ENCODE results near the gene TRPM3. TPM values are rescaled to one million over a fixed set of nuclear protein-coding genes. Genes with fewer than 3 reads are reported as not detected.
"Not testable (repeated sequence)": the region's sequence is repeated elsewhere in the genome, so short reads cannot be mapped to it uniquely, and the experiment has no call there.

The TRPM3 gene
- polyA plus RNA-seq, 12 donors: 0.16 to 2.0 (median 0.36) TPM; not detected in 2

GRCh38 chr9:70765946-70766345 is 355.5 kb downstream of the TRPM3 start:
- no peak for DNase-seq

GRCh38 chr9:70761139-70761670 is 360.2 kb downstream of the TRPM3 start:
- no peak for DNase-seq

DNA sequence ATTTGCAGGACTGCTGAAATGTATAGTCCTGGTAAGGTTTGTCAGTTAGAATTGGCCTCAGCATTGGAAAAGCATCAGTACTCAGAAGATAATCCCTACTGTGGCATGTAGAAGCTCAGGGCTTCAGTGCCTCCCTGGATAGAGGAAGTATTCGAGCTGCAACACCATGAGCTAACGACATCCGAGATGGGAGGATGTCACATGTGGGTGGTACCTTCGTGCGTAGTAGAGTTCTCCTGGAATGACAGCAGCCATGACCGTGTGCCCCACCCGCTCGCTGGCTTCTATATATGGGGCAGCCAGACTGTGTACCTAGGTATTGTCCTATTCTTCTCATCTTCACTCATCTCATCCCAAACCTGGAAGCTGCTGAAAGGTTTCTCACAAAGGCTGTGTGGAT is 361.2 kb downstream of the TRPM3 start:
- no peak for DNase-seq

DNA sequence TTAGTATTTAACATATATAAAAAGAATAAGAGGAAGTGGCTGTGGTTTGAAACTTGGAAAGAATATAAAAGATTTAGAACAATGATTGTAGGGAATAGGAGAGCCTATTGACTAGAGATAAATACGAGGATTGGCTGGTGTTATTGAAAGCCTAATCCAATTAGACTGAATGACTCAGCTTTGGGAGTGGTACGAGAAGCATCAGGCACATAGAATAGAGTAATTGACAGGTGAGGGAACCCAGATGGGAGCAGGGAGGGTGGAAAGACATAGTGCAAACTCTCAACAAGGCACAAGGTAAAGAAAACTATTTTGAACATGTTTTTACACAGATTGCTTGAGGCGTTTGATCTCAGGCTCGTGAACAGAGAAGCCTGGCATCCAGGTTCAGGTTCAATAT is 368.1 kb downstream of the TRPM3 start:
- no peak for DNase-seq

DNA sequence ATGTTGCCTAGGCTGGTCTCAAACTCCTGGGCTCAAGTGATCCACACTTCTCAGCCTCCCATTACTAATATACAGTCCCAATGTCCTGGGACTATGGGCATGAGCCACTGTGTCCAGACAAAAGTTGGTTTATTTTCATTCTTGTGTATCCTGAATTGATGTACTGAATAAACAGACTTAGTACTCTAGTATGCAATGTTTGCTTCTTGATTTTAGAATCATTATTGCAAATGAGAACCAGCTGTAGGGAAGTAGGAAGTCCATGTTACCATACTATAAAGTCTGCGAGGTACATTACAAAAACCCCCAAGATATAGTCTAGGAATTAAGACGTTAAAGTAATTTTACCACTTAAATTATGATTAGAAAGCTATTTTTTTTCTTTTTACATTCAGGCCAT is 372.4 kb downstream of the TRPM3 start:
- no peak for DNase-seq

- no peak for DNase-seq
These were observed 374.1 kb downstream of the TRPM3 start for GRCh38 chr9:70747261-70747718.

DNA sequence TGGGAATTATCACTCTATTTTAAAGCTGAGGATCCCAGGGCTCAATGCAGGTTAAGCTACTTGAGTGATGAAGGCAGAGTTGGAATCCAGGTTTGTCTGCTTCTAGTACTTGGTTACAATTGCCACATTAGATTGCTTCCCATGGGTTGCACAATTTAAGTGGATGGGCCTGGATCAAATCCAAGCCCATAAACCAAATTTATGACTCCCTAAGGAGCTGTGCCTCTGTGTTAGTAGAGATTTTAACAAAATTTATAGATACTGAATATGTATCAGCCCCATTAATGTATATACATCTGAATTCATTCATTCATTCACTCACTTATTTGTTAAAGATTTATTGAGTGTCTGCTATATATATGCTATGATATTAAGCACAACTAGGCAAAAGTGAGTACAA is 374.7 kb downstream of the TRPM3 start:
- no peak for DNase-seq

DNA sequence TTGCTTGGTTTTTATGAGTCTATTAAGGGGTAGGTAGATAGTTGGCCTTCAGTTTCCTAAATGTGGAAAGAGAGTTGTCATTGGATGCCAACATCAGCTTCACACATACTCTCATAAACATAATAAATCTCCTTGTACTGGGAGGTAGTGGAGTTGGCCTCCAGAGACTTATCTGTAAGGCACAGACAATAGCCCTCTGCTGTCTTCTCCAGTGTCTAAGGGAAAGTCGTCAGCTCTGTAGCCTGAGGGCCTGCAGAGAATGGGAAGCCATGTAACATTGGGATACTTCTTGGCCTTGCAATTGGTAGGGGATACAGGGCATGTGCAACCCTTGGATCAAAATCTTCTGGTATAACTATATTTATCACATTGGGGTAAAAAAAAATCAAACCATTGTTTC is 375.1 kb downstream of the TRPM3 start:
- DNase-seq: no peak

DNA sequence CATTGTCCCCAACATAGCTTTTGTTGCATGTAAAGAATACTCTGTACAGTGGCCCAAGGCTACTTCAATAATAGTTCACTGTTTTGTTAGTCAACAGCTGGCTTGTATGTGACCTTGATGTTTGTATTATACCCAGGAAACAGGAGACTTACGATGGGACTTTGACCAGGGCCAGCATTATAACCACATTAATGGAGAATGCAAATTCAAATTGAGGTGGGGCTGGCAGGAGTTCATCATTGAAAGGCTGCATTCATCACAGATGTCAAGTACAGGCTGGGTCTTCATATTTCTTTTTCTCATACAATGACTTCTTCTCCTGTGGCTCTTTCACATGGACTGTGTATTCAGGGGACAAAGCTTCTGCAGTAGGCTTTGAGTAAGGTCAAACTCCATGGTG is 396.6 kb downstream of the TRPM3 start:
- DNase-seq: not testable (repeated sequence)

GRCh38 chr9:70724025-70724424 is 397.4 kb downstream of the TRPM3 start:
- not testable (repeated sequence) for DNase-seq

- not testable (repeated sequence) for DNase-seq
These were observed 414.6 kb downstream of the TRPM3 start for GRCh38 chr9:70706797-70707196.

- no peak for DNase-seq
These were observed 420.3 kb downstream of the TRPM3 start for GRCh38 chr9:70701163-70701562.

GRCh38 chr9:70696694-70697335 is 424.6 kb downstream of the TRPM3 start:
- DNase-seq: no peak

DNA sequence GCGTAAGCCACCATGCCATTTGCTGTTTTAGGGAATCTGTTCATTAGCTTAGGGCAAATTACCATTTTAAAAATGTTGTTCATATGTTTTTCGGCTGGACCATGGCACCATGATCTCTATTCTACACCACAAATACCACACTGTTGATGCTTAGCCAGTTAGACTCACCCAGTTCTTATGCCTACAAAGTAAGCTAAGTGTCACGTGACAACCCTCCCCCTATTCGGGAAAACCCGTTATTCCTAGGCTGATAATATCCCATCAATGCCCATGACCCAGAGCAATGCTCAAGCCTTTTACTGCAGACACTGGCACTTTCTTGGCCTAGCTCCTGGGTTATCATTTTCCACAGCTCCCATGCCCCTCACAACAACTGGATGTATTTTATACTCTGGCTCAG is 426.7 kb downstream of the TRPM3 start:
- DNase-seq: no peak

DNA sequence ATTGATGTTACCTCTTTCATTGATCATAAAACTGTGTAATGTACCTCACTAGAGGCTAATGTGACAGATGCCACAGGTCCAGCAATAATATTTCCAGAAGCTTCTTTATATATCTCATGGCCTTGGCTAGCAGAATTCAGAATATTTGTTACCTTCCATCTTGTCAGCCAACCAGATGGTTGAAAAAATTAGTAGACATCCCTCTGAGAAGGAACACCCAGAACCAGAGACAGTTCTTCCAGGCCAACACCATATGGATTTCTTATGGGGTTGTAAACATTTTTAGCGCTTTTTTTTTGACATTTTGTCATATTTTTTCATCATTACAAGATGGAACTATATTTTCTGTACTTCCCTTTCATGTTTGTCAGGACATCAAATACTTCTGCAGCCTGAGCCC is 428.2 kb downstream of the TRPM3 start:
- DNase-seq: no peak

DNA sequence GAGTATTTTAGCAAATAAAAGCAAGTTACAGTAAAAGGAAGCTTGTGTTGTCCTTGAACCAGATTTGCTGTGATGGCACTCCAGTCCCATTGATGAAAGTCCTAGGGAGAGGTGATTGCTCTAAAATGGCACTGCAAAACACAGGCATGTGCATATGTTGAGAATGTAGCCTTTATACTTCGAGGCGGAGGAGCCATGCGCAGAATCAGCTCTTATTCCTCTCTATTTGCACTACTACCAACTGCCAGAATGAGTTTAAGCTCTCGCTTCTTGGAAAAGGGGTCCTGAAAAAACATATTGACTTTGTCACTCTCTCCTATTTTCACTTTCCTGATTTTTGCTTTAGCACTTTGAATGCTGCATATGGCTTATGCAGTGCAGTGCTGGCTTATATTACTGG is 429.0 kb downstream of the TRPM3 start:
- no peak for DNase-seq

DNA sequence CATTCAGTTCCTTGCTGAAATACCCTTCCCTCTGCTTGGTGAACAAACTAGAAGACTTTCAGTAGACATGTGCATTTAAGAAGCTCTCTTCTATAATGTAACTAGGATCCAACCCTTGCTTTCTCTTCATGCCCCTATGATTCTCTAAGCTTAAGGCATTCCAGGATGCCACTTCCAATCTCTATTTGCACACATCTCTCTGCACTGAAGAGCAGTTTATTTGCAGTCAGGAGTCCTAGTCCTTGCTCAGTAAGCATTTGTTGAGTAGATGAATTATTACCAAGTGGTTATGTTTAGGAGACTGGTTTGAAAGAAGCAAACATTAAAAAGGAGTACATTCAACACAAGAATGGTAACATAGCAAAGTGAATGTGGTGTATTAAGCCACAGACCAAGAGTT is 432.7 kb downstream of the TRPM3 start:
- DNase-seq: no peak

- DNase-seq: no peak
These were observed 437.6 kb downstream of the TRPM3 start for GRCh38 chr9:70683841-70684240.

DNA sequence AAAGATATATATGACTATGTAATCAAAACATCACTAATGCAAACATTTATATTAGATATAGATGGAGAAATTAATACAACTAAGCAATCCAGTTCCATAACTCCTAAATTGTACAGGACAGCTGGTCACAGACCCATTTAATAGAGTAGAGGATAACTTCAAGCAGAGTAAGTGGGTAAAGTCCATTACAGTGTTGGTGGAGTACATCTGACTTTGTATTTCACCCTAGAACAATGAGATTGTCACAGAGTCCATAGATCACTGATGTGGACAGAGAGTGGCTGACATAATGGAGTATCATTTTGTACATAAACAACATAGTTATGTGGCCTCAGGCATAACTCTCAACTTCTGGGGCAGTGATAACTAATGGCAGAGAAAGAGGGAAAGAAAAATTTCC is 439.1 kb downstream of the TRPM3 start:
- DNase-seq: no peak

DNA sequence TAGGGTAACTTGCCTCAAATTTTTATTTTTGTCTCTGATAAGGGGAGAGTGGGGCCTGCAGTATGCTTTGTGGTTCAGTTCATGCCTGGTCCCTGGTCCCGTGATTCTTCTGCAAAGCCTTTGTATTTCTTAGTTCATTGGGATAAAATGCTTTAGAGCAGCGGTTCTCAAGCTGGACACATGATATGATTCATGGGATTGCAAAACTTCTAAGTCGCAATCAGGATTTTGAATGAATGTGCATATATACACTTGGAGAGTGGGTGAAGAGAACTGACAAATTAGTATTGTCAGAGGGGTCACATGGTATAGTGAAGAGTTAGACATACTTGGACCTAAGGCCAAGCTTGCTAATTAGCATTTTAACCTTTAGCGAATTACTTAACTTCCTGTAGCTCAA is 441.6 kb downstream of the TRPM3 start:
- no peak for DNase-seq

DNA sequence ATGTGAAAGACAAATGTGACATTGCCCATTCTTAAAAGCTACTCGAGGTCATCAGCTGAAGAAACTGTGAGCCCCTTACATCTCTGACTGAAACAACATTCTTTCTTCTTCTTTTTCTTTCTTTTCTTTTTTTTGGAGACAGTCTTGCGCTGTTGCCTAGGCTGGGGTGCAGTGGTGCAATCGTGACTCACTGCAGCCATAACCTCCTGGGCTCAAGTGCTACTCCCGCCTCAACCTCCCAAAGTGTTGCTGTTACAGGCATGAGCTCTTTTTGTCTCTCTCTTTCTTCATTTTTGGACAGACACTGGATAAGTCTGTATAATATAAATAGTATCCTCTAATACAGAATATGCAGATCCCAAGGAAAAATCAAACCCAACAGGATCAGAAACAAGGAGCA is 443.3 kb downstream of the TRPM3 start:
- DNase-seq: no peak

GRCh38 chr9:70677055-70677735 is 444.2 kb downstream of the TRPM3 start:
- DNase-seq: no peak

DNA sequence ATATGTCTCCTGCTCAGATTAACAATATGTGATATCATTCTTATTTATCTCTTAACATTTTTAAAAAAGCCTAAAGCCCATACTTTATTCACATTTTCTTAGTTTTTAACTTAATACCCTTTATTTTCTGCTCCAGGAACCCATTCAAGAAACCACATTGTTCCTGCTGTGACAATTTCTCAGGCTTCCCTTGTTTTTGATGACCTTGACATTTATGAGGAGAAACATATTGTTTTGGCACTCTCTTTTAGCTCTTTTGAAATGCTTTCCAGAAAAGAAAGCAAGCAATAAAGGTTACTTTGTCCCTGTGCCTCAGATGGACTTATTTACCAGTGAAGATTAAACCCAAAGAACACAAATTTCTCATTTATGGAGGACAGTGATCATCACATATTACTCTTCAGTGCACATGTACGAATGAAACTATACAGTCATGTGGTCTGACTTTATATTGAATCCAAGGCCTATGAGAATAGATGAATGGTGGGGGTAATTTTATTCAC is 445.5 kb downstream of the TRPM3 start:
- DNase-seq: no peak

All from muscle of arm (tissue), 12 donors.